AG04450 (cell line): ENCODE data around the gene DUXB. TPM values are rescaled to one million over a fixed set of nuclear protein-coding genes. Genes with fewer than 3 reads are reported as not detected.

Experiments used
- CTCF ChIA-PET: fragments of 300-600, 350-600 bp; formaldehyde crosslinking; extraction: SDS; loops from one replicate; lab custom pipeline; 2022; ENCODE audit warnings: antibody characterized with exemption, inconsistent platforms; lab: Charles Lee
- POLR2A ChIA-PET: fragments of 350-600 bp; formaldehyde crosslinking; extraction: SDS; loops from one replicate; lab custom pipeline; 2021; ENCODE audit warnings: antibody characterized with exemption, inconsistent platforms; lab: Yijun Ruan, JAX
- DNase-seq: peaks from one replicate; pipeline ENCODE4 v3.0.0-alpha.2; 2011; ENCODE audit warnings: low read depth, low spot score
- H3K27ac ChIP-seq: one replicate; pipeline ENCODE4 v1.5.1; 2012; ENCODE audit warnings: low read depth, low read length, control low read depth
- H3K27me3 ChIP-seq: one replicate; pipeline ENCODE4 v1.6.0; 2012; ENCODE audit warnings: low read length; ENCODE audit not compliant: control insufficient read depth, insufficient read depth
- H3K4me3 ChIP-seq: 2 replicates; pipeline ENCODE4 v1.5.1; 2011; ENCODE audit warnings: mild to moderate bottlenecking, low read depth, low read length, control low read depth
- H3K9me3 ChIP-seq: 2 replicates; pipeline ENCODE4 v1.5.1; 2012; ENCODE audit warnings: low read length; ENCODE audit not compliant: control insufficient read depth, insufficient read depth
- polyA plus RNA-seq: library from polyadenylated mRNA; depleted of rRNA; stranded (reverse); fragments of >200 nt; gene quantifications from 2 replicates; pipeline ENCODE4 v1.2.3, GENCODE V29; 2011
- TF ChIP-seq, protein P1 (sequence below): IDR thresholded peaks from 2 replicates; pipeline ENCODE4 v1.5.1; 2011; ENCODE audit warnings: low read depth, low read length, control low read depth, inconsistent platforms

Gene DUXB
- polyA plus RNA-seq, 1 experiment: not detected

DNA sequence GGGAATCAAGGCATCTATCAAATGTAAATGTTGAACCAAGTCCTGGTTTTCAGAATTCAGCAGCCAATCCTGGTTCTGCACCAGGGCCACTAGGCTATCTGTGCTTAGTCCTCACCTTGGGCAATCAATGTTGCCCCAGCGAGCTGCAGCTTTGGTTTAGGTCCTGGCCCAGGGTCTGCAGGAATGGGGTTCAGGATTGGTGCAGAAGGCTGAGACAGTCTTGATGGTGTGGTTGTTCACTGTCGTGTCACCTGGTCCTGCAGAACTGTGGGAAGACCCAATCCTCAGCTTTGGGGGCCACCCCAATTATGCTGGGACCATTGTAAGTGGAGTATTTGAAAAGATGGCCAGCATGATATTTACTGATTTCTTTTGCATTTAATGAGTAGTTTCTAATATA lies 43.1 kb downstream of the DUXB start:
- DNase-seq: no peak
- POLR2A ChIA-PET: interaction anchor here (0.7 kb wide), 1 partner anchor 75 kb away, joined by 3 read pairs; no protein-coding TSS in a partner anchor
- Histone ChIP-seq H3K4me3 (no peak overlapping the region), H3K9me3 (no peaks in the 10 kb centered on the region), H3K27ac (no peak overlapping the region), H3K27me3 (no peaks in the 10 kb centered on the region)
- TF ChIP-seq, protein P1, sequence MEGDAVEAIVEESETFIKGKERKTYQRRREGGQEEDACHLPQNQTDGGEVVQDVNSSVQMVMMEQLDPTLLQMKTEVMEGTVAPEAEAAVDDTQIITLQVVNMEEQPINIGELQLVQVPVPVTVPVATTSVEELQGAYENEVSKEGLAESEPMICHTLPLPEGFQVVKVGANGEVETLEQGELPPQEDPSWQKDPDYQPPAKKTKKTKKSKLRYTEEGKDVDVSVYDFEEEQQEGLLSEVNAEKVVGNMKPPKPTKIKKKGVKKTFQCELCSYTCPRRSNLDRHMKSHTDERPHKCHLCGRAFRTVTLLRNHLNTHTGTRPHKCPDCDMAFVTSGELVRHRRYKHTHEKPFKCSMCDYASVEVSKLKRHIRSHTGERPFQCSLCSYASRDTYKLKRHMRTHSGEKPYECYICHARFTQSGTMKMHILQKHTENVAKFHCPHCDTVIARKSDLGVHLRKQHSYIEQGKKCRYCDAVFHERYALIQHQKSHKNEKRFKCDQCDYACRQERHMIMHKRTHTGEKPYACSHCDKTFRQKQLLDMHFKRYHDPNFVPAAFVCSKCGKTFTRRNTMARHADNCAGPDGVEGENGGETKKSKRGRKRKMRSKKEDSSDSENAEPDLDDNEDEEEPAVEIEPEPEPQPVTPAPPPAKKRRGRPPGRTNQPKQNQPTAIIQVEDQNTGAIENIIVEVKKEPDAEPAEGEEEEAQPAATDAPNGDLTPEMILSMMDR: no peak
- CTCF ChIA-PET: no interaction called here

DNA sequence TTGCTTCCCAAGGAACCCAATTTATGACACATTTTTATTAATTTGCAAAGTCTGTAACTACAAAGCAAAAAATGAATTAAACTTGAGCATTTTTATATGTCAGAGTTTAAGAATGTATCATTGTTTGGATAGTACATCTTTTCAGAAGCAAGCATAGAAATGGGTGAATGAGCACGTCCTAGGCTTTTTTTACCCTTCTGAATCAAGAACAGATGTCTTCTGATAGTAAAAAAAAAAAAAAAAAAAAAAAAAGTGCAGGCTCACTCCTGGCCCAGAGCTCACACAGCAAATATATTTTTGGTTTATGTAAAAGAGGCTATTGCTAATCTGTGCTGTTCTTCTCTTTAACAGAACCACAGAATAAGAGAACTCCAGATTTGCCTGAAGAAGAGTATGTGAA lies 47.3 kb downstream of the DUXB start:
- peak overlapping the region; percentile 43 for H3K27ac ChIP-seq
- DNase-seq: peak; percentile 11
- CTCF ChIA-PET: interaction anchor here (0.6 to 1.4 kb wide), 2 partner anchors 110 to 197 kb away, joined by 4 to 5 read pairs; no protein-coding TSS in a partner anchor

DNA sequence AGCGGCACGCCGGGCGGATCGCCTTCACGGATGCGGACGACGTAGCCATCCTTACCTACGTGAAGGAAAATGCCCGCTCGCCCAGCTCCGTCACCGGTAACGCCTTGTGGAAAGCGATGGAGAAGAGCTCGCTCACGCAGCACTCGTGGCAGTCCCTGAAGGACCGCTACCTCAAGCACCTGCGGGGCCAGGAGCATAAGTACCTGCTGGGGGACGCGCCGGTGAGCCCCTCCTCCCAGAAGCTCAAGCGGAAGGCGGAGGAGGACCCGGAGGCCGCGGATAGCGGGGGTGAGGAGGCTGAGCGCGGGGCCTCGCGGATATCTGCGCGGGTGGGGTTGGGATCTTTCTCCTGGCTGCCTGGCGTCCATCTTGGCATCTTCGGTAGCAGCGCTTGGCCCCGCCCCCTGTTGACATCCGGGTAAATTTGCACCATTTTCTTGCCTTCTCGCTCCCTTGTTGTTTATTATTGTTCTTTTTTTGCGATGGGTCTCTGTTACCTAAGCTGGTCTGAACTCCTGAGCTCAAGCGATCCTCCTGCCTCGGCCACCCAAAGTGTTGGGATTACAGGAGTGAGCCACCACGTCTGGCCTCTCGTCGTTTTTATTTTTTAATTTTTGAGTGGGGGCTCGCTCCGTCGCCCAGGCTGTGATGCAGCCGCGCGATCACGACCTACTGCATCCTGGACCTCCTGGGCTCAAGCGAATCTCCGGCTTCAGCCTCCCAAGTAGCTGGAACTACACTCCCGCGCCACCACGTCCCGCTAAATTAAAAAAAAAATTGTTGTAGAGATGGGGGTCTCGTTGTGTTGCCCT lies 52.8 kb downstream of the DUXB start:
- CTCF ChIA-PET: interaction anchor here (0.6 to 4.8 kb wide), 5 partner anchors 115 to 1155 kb away, joined by 6 to 33 read pairs (median 8); no protein-coding TSS in a partner anchor

More for the DNA sequence above, 47.3 kb downstream of the DUXB start:
- H3K27me3 ChIP-seq: no peaks in the 10 kb centered on the region
- POLR2A ChIA-PET: no interaction called here
- TF ChIP-seq, protein P1: no peak
- H3K9me3 ChIP-seq: no peaks in the 10 kb centered on the region
- no peak overlapping the region for H3K4me3 ChIP-seq

DNA sequence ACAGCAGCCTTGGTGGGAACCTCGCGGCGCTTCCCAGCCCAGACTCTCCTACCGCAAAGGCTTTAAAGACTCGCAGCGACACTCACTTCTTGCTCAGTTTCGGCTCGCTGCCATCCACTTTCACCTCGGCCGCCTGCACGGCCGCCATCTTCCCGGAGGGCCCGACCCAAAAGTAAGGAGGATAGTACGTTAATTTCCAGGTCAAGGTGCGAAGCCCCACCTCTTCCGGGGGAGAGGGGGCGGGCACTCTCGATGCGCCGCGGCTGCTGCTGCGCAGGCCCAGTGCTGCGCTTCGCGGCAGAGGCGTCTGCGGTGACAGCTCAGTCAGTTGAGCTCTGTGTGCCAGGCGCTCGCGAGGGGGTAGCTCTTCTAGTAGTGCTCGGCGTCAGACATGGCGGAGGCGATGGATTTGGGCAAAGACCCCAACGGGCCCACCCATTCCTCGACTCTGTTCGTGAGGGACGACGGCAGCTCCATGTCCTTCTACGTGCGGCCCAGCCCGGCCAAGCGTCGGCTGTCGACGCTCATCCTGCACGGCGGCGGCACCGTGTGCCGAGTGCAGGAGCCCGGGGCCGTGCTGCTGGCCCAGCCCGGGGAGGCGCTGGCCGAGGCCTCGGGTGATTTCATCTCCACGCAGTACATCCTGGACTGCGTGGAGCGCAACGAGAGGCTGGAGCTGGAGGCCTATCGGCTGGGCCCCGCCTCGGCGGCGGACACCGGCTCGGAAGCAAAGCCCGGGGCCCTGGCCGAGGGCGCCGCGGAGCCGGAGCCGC lies 53.6 kb downstream of the DUXB start, which contains the start of the genes KARS1 and TERF2IP:
TSS of gene KARS1 (minus strand) at position 174 of the 773 bp plus-strand sequence. CDS start at position 148, 26 bp downstream.
TSS of gene TERF2IP (plus strand) at position 282 of the 773 bp plus-strand sequence. CDS start at position 392, 110 bp downstream.
- Histone ChIP-seq H3K27me3 (no peaks in the 10 kb centered on the region), H3K9me3 (peaks cover 7% of the 10 kb centered on the region; the same call in 1 of the 2 replicates), H3K4me3 (peak within 1 kb of the TSS; percentile 94), H3K27ac (peak within 1 kb of the TSS; percentile 90)
- ChIA-PET POLR2A (interaction anchor here (0.6 to 2.4 kb wide), 7 partner anchors 12 to 214 kb away, joined by 4 to 20 read pairs (median 7); partner anchors contain the start of genes ADAT1, CFDP1 and TMEM231), CTCF (interaction anchor here (0.9 to 4.8 kb wide), 5 partner anchors 26 to 183 kb away, joined by 3 to 33 read pairs (median 6); no protein-coding TSS in a partner anchor)
- TF ChIP-seq, protein P1: no peak
- peak; percentile 74 for DNase-seq

More for the DNA sequence above, 52.8 kb downstream of the DUXB start:
- H3K27ac ChIP-seq: peak overlapping the region; percentile 90
- TF ChIP-seq, protein P1: no peak
- DNase-seq: peak; percentile 32
- H3K4me3 ChIP-seq: peak overlapping the region; percentile 94
- no peaks in the 10 kb centered on the region for H3K27me3 ChIP-seq
- POLR2A ChIA-PET: interaction anchor here (1.0 to 2.4 kb wide), 4 partner anchors 25 to 116 kb away, joined by 7 to 20 read pairs (median 8); partner anchors contain the start of gene ADAT1
- peaks cover 7% of the 10 kb centered on the region; the same call in 1 of the 2 replicates for H3K9me3 ChIP-seq
